Tibial nerve (tissue), 3 donors: Measurements from ENCODE around the gene ST8SIA4.

Source experiments
- POLR2A ChIP-seq, 2 donors: fragments of 450-650 bp; IDR thresholded peaks; one replicate each; pipeline ENCODE4 v1.6.1; 2017; ENCODE audit warnings: antibody characterized with exemption in 2 of 2, mild to moderate bottlenecking in 2 of 2, moderate library complexity in 2 of 2
- TF ChIP-seq, protein P1 (sequence below), 5 experiments: fragments of 200-600 bp in 3 of 5; fragments of 450-650 bp in 2 of 5; sonication (generic) in 3 of 5; IDR thresholded peaks; one replicate each; pipeline ENCODE4 v1.5.1; 2016 to 2019; ENCODE audit warnings: antibody characterized with exemption in 5 of 5, mild to moderate bottlenecking in 3 of 5, moderate library complexity in 2 of 5

DNA sequence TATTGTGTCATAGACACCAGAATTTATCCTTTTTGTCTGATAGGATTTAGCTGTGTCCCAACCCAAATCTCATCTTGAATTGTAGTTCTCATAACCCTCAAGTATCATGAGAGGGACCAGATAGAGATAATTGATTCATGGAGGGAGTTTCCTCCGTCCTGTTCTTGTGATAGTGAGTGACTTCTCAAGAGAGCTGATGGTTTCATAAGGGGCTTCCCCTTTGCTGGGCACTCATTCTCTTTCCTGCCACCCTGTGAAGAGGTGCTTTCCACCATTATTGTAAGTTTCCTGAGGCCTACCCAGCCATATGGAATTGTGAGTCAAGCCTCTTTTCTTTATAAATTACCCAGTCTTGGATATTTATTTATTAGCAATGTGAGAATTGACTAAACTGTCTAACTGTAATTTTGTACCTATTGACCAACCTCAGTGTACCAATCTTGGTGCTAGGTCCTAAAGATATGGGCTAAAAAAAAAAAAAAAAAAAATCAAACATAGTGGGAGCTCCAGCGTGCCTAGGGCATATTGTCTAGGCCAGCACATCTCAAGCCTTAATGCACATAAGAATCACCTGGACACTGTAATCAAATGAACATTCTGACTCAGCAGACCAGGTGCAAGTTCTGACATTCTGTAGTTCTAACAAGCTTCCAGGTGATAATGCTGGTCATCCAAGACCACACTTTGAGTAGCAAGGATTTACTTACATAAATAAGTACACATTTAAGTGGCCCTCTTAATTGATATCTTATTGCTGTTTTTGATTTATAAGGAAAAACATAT, 30.5 kb downstream of the ST8SIA4 start:
- TF ChIP-seq, protein P1, sequence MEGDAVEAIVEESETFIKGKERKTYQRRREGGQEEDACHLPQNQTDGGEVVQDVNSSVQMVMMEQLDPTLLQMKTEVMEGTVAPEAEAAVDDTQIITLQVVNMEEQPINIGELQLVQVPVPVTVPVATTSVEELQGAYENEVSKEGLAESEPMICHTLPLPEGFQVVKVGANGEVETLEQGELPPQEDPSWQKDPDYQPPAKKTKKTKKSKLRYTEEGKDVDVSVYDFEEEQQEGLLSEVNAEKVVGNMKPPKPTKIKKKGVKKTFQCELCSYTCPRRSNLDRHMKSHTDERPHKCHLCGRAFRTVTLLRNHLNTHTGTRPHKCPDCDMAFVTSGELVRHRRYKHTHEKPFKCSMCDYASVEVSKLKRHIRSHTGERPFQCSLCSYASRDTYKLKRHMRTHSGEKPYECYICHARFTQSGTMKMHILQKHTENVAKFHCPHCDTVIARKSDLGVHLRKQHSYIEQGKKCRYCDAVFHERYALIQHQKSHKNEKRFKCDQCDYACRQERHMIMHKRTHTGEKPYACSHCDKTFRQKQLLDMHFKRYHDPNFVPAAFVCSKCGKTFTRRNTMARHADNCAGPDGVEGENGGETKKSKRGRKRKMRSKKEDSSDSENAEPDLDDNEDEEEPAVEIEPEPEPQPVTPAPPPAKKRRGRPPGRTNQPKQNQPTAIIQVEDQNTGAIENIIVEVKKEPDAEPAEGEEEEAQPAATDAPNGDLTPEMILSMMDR (IDR thresholded peaks at IDR 0.05) = no peak
- TF ChIP-seq POLR2A (IDR thresholded peaks at IDR 0.05) = no peak
